GM12878 (cell line): Measurements from ENCODE around the gene OTULIN. TPM values are rescaled to one million over a fixed set of nuclear protein-coding genes. Genes with fewer than 3 reads are reported as not detected.

Experiments used
- ATAC-seq: fragments of 200-7000 bp; cut with Tn5 transposase; 3 replicates; pipeline ENCODE4 v1.9.1; 2020; ENCODE audit warnings: mild to moderate bottlenecking, moderate library complexity
- BruUV-seq: library from RNA; stranded (reverse); fragments of 400-500 nt; replicated peaks from 2 replicates; lab custom pipeline; 2021; lab: Mats Ljungman, UMichigan
- CTCF ChIA-PET: fragments of 300-600 bp; sonication (Branson Sonifier 250); formaldehyde crosslinking; extraction: SDS; loops from one replicate; lab custom pipeline; 2021; ENCODE audit warnings: inconsistent platforms; lab: Yijun Ruan, JAX
- POLR2A ChIA-PET: fragments of 350-600 bp; formaldehyde crosslinking; extraction: SDS; loops from one replicate; lab custom pipeline; 2021; ENCODE audit warnings: inconsistent platforms; lab: Charles Lee
- RAD21 ChIA-PET: fragments of 300-600 bp; sonication (Branson Sonifier 250); formaldehyde crosslinking; loops from one replicate; lab custom pipeline; 2023; ENCODE audit warnings: antibody characterized with exemption; ENCODE audit not compliant: unreplicated experiment; lab: Charles Lee
- SMC1A ChIA-PET: fragments of 300-600 bp; sonication (Branson Sonifier 250); formaldehyde crosslinking; loops from one replicate; lab custom pipeline; 2023; ENCODE audit not compliant: unreplicated experiment, uncharacterized antibody; lab: Charles Lee
- DNase-seq: peaks from one replicate; pipeline ENCODE4 v3.0.0-alpha.2; 2011; ENCODE audit warnings: low read depth, low spot score
- FAIRE-seq: peaks from 3 replicates; lab custom pipeline; 2011; peaks lifted over from hg19 to GRCh38; lab: Jason Lieb, UNC
- H2AFZ ChIP-seq: 2 replicates; pipeline ENCODE4 v1.6.0; 2011; ENCODE audit warnings: low read depth, low read length, control low read depth; ENCODE audit not compliant: control insufficient read depth
- H3K27ac ChIP-seq: 2 replicates; pipeline ENCODE4 v1.5.1; 2011; ENCODE audit warnings: control low read depth; ENCODE audit not compliant: control insufficient read depth, insufficient read depth
- H3K27me3 ChIP-seq, 2 experiments: replicated peaks in 1 of 2; 2 replicates each; pipeline versions ENCODE4 v1.6.0 to v1.6.1; 2011; ENCODE audit warnings: low read length in 1 of 2; ENCODE audit not compliant: control insufficient read depth in 2 of 2, insufficient read depth in 2 of 2
- H3K36me3 ChIP-seq, 2 experiments: 2 replicates each; pipeline ENCODE4 v1.5.1; 2011; ENCODE audit warnings: low read length in 1 of 2; ENCODE audit not compliant: control insufficient read depth in 2 of 2, insufficient read depth in 2 of 2
- H3K4me1 ChIP-seq: 2 replicates; pipeline ENCODE4 v1.6.1; 2011; ENCODE audit warnings: mild to moderate bottlenecking, low read length, moderate library complexity, mixed read lengths; ENCODE audit not compliant: control insufficient read depth, insufficient read depth
- H3K4me2 ChIP-seq: 2 replicates; pipeline ENCODE4 v1.6.0; 2011; ENCODE audit warnings: control low read depth; ENCODE audit not compliant: control insufficient read depth, insufficient read depth
- H3K4me3 ChIP-seq: fragments of 200-600 bp; sonication (generic); 2 replicates; pipeline ENCODE4 v1.5.1; 2016
- H3K79me2 ChIP-seq: 2 replicates; pipeline ENCODE4 v1.6.0; 2011; ENCODE audit warnings: low read length; ENCODE audit not compliant: control insufficient read depth, insufficient read depth
- H3K9ac ChIP-seq: 2 replicates; pipeline ENCODE4 v1.8.0; 2011; ENCODE audit warnings: low read length, control low read depth, mixed read lengths; ENCODE audit not compliant: control insufficient read depth, insufficient read depth
- H3K9me3 ChIP-seq: replicated peaks from 3 replicates; pipeline ENCODE4 v1.5.1; 2011; ENCODE audit warnings: mild to moderate bottlenecking, low read length; ENCODE audit not compliant: control insufficient read depth, insufficient read depth
- H4K20me1 ChIP-seq: 2 replicates; pipeline ENCODE4 v1.6.0; 2011; ENCODE audit not compliant: control insufficient read depth, insufficient read depth
- PAX8 ChIP-seq: fragments of 450-650 bp; IDR thresholded peaks from 2 replicates; pipeline ENCODE4 v1.6.1; 2017; ENCODE audit warnings: mild to moderate bottlenecking, moderate library complexity
- POLR2AphosphoS2 ChIP-seq: IDR thresholded peaks from 2 replicates; pipeline ENCODE4 v1.6.1; 2011; ENCODE audit warnings: low read depth, mild to moderate bottlenecking, low read length, improper control_type of control experiment, moderate library complexity
- RB1 ChIP-seq: fragments of 450-650 bp; formaldehyde crosslinking; IDR thresholded peaks from 2 replicates; pipeline ENCODE4 v1.6.1; 2017; ENCODE audit warnings: mild to moderate bottlenecking, borderline replicate concordance
- SMAD1 ChIP-seq: fragments of 450-650 bp; IDR thresholded peaks from 2 replicates; pipeline ENCODE4 v1.6.1; 2018; ENCODE audit warnings: mild to moderate bottlenecking, low read depth; ENCODE audit not compliant: partially characterized antibody
- TCF3 ChIP-seq: IDR thresholded peaks from 2 replicates; pipeline ENCODE4 v1.6.1; 2012; ENCODE audit warnings: low read depth, mild to moderate bottlenecking, low read length, borderline replicate concordance; ENCODE audit not compliant: insufficient read depth
- WGBS: methylation state at CpG from one replicate; pipeline ENCODE4 v1.1.6; 2016; ENCODE audit warnings: low lambda C conversion rate; ENCODE audit not compliant: insufficient replicate concordance, insufficient coverage; ENCODE audit errors: missing lambda C conversion rate; 5-methylcytosine and 5-hydroxymethylcytosine counted together
- in situ Hi-C: fragments of 300-500 bp; cut with MboI; formaldehyde crosslinking; loops from 9 replicates; pipeline ENCODE4 v1.14.3; 2018; ENCODE audit warnings: mixed read lengths
- intact Hi-C: fragments of 100-400 bp; cut with micrococcal nuclease; formaldehyde crosslinking; loops from one replicate; pipeline ENCODE4 v1.14.2; 2022; ENCODE audit not compliant: unreplicated experiment
- polyA plus RNA-seq, 11 experiments: library from polyadenylated mRNA; depleted of rRNA in 4 of 11; unstranded in 6 of 11; stranded (reverse) in 5 of 11; fragments of >200 nt; fragmentation: Nextera tagmentation in 4 of 11; fragmentation: Illumina TruSeq in 1 of 11; extraction: Ambion mirVana in 4 of 11; extraction: Trizol in 1 of 11; gene quantifications; 1 replicate in 1 of 11; 2 replicates in 10 of 11; pipeline versions ENCODE4 v1.2.1 to v1.2.3, GENCODE V29; 2011 to 2016; ENCODE audit warnings: inconsistent platforms in 2 of 11, missing spikeins in 2 of 11, low read depth in 1 of 11
- total RNA-seq, 4 experiments: library from RNA; depleted of rRNA in 3 of 4; stranded (reverse); fragments of >200 nt in 3 of 4; fragmentation: Illumina TruSeq in 1 of 4; extraction: Trizol in 1 of 4; gene quantifications; 2 replicates each; pipeline versions ENCODE4 v1.2.1 to v1.2.3, GENCODE V29; 2013 to 2021
- TF ChIP-seq, protein P1 (sequence below): IDR thresholded peaks from 2 replicates; pipeline ENCODE4 v1.6.1; 2012; ENCODE audit warnings: low read depth, low read length, improper control_type of control experiment
- TF ChIP-seq, protein P2 (sequence below): IDR thresholded peaks from 2 replicates; pipeline ENCODE4 v1.6.1; 2011; ENCODE audit warnings: low read depth, low read length, improper control_type of control experiment, borderline replicate concordance

OTULIN gene
- total and polyA plus RNA-seq, 10 of the 15 experiments (the other 5 are each of a cell fraction or from before 2014, with no cell fraction given): 6.6 to 70.5 (median 28.7) TPM

DNA sequence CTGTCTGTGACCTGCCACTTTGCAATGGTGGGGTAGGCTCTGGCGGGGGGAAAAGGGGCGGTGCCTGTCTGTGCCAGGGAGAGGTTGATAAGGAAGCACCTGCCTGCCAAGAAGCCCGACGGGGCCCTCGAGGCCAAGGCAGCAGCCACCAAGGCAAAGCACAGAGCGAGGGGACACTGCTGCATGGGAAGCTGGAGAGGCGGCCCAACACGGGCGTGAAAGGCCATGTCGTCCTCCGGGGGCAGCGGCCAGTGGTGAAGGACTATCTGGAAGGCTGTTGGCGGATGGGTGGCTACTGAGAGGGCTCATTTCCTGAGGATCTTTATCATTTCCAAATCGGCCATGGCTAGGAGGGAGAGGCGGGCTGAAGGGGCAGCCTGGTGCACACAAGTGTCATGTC lies 66.4 kb downstream of the OTULIN start:
- no TSS peak for BruUV-seq
- Histone ChIP-seq H3K36me3 (no peaks in the 10 kb centered on the region; a peak in 2 of 4 replicates), H4K20me1 (no peaks in the 10 kb centered on the region), H3K79me2 (no peaks in the 10 kb centered on the region), H3K27ac (no peak overlapping the region), H3K4me1 (no peaks in the 10 kb centered on the region), H3K9ac (no peak overlapping the region), H2AFZ (no peak overlapping the region), H3K27me3 (no peaks in the 10 kb centered on the region), H3K4me3 (no peak overlapping the region), H3K9me3 (no peaks in the 10 kb centered on the region), H3K4me2 (no peak overlapping the region)
- no peak for FAIRE-seq
- DNase-seq: no peak
- WGBS: 86% methylated on average over 9 of the region's 15 CpGs
- TF ChIP-seq POLR2AphosphoS2 (no peak), TCF3 (no peak)
- TF ChIP-seq, protein P1, sequence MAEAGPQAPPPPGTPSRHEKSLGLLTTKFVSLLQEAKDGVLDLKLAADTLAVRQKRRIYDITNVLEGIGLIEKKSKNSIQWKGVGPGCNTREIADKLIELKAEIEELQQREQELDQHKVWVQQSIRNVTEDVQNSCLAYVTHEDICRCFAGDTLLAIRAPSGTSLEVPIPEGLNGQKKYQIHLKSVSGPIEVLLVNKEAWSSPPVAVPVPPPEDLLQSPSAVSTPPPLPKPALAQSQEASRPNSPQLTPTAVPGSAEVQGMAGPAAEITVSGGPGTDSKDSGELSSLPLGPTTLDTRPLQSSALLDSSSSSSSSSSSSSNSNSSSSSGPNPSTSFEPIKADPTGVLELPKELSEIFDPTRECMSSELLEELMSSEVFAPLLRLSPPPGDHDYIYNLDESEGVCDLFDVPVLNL: no peak
- in situ Hi-C loops (no loop called here), intact Hi-C loops (no loop called here)
- SMC1A ChIA-PET: interaction anchor here (1.0 to 1.4 kb wide), 3 partner anchors 79 to 131 kb away, joined by 3 to 4 read pairs (median 3); no protein-coding TSS in a partner anchor
- POLR2A ChIA-PET: no interaction called here
- ATAC-seq: no peak
- RAD21 ChIA-PET: no interaction called here
- CTCF ChIA-PET: interaction anchor here (0.6 to 1.5 kb wide), 3 partner anchors 86 to 282 kb away, joined by 3 to 5 read pairs (median 4); no protein-coding TSS in a partner anchor

DNA sequence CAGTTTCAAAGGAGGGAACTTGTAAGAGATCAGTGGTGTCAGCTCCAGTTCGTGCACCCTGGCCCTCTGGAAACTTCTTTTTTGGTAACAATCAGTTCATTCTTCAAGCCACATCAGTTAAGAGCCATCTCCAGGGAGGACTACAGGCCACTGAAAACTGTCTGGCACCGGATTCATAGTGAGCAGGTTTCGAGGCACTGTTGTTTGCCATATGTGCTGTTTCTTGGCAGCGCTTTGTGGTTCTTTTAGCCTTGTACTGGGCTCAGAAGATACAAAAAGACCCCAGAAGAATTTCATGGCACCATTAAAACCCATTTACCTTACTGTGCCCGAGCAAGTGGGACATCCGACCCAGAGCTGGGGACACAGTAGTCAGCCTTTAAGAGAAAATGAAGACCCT lies 68.5 kb downstream of the OTULIN start:
- BruUV-seq: no TSS peak
- TF ChIP-seq, protein P2, sequence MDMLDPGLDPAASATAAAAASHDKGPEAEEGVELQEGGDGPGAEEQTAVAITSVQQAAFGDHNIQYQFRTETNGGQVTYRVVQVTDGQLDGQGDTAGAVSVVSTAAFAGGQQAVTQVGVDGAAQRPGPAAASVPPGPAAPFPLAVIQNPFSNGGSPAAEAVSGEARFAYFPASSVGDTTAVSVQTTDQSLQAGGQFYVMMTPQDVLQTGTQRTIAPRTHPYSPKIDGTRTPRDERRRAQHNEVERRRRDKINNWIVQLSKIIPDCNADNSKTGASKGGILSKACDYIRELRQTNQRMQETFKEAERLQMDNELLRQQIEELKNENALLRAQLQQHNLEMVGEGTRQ: no peak
- TF ChIP-seq RB1 (no peak), SMAD1 (no peak), PAX8 (no peak)
- DNase-seq (no peak), FAIRE-seq (no peak), ATAC-seq (no peak)
- in situ Hi-C loops (no loop called here), intact Hi-C loops (no loop called here)
- Histone ChIP-seq H3K79me2 (no peaks in the 10 kb centered on the region), H4K20me1 (no peaks in the 10 kb centered on the region), H3K4me1 (no peaks in the 10 kb centered on the region), H3K36me3 (no peaks in the 10 kb centered on the region; a peak in 2 of 4 replicates), H2AFZ (no peak overlapping the region), H3K9me3 (no peaks in the 10 kb centered on the region), H3K27ac (no peak overlapping the region), H3K4me3 (no peak overlapping the region), H3K27me3 (no peaks in the 10 kb centered on the region), H3K9ac (no peak overlapping the region), H3K4me2 (no peak overlapping the region)
- ChIA-PET POLR2A (no interaction called here), SMC1A (interaction anchor here (0.9 to 1.7 kb wide), 3 partner anchors 13 to 272 kb away, joined by 3 to 5 read pairs (median 4); no protein-coding TSS in a partner anchor), CTCF (interaction anchor here (0.8 to 1.6 kb wide), 4 partner anchors 134 to 277 kb away, joined by 3 to 9 read pairs (median 3); no protein-coding TSS in a partner anchor), RAD21 (interaction anchor here (1.1 to 1.9 kb wide), 3 partner anchors 137 to 270 kb away, joined by 3 to 11 read pairs (median 3); no protein-coding TSS in a partner anchor)
- WGBS: 90% methylated on average over 6 of the region's 6 CpGs
